Right ventricle myocardium inferior (tissue), 1 donor: ENCODE results near the gene SHISA6. TPM values are rescaled to one million over a fixed set of nuclear protein-coding genes. Genes with fewer than 3 reads are reported as not detected.

Source experiments
- ATAC-seq: fragments of 200-7000 bp; cut with Tn5 transposase; one replicate; pipeline ENCODE4 v1.9.1; 2020; ENCODE audit warnings: mild to moderate bottlenecking, moderate library complexity
- DNase-seq: peaks from one replicate; pipeline ENCODE4 v3.0.0; 2021; ENCODE audit errors: missing footprints
- intact Hi-C: fragments of 100-400 bp; cut with DNase I; formaldehyde crosslinking; loops from one replicate; pipeline ENCODE4 v1.11.0; 2022
- total RNA-seq: library from RNA; stranded (reverse); fragmentation: NEBNext Ultra II Directional; extraction: Animal tissue kit (Norgen Biotek cat#: 25700); gene quantifications from one replicate; pipeline ENCODE4 v1.2.1, GENCODE V29; 2021
- donor health status: DM: no; HTN: yes; CAD: no; lungs with severe emphysema.

SHISA6 gene
- total RNA-seq, 1 donor from 2014 or later = 0.46 TPM

GRCh38 chr17:11550431-11550830, 309.4 kb downstream of the SHISA6 start:
- intact Hi-C loops = no loop called here

GRCh38 chr17:11551442-11551841, 310.4 kb downstream of the SHISA6 start:
- DNase-seq = no peak
- intact Hi-C loops = no loop called here
- no peak for ATAC-seq

More at GRCh38 chr17:11550431-11550830, 309.4 kb downstream of the SHISA6 start:
- ATAC-seq (no peak), DNase-seq (no peak)

- DNase-seq (no peak), ATAC-seq (no peak)
- intact Hi-C loops = no loop called here
Measured at GRCh38 chr17:11553135-11553534, 312.1 kb downstream of the SHISA6 start.

GRCh38 chr17:11554042-11554441, 313.0 kb downstream of the SHISA6 start:
- ATAC-seq (no peak), DNase-seq (no peak)
- intact Hi-C loops = no loop called here

GRCh38 chr17:11554542-11554941, 313.5 kb downstream of the SHISA6 start:
- intact Hi-C loops = no loop called here
- no peak for ATAC-seq
- no peak for DNase-seq

GRCh38 chr17:11555530-11555929, 314.5 kb downstream of the SHISA6 start:
- DNase-seq (no peak), ATAC-seq (no peak)
- intact Hi-C loops = no loop called here

GRCh38 chr17:11557727-11558452, 316.9 kb downstream of the SHISA6 start:
- ATAC-seq (no peak), DNase-seq (no peak)
- intact Hi-C loops = no loop called here

- ATAC-seq (no peak), DNase-seq (no peak)
- intact Hi-C loops = no loop called here
Measured at GRCh38 chr17:11558681-11559234, 317.7 kb downstream of the SHISA6 start.

GRCh38 chr17:11559601-11560000, 318.6 kb downstream of the SHISA6 start:
- DNase-seq = no peak
- intact Hi-C loops = no loop called here
- ATAC-seq = no peak

GRCh38 chr17:11561281-11561680, 320.3 kb downstream of the SHISA6 start:
- DNase-seq (no peak), ATAC-seq (no peak)
- intact Hi-C loops = no loop called here

GRCh38 chr17:11561702-11562101, 320.7 kb downstream of the SHISA6 start:
- DNase-seq (no peak), ATAC-seq (no peak)
- intact Hi-C loops = no loop called here

GRCh38 chr17:11564589-11565380, 323.8 kb downstream of the SHISA6 start:
- DNase-seq = no peak
- intact Hi-C loops = no loop called here
- ATAC-seq = peak; percentile 72

GRCh38 chr17:11565591-11565990, 324.6 kb downstream of the SHISA6 start:
- no peak for ATAC-seq

GRCh38 chr17:11578998-11579397, 338.0 kb downstream of the SHISA6 start:
- no peak for DNase-seq
- no peak for ATAC-seq
- intact Hi-C loops = no loop called here

More at GRCh38 chr17:11565591-11565990, 324.6 kb downstream of the SHISA6 start:
- intact Hi-C loops = no loop called here
- no peak for DNase-seq

- ATAC-seq (no peak), DNase-seq (no peak)
- intact Hi-C loops = no loop called here
Measured at GRCh38 chr17:11580677-11581076, 339.7 kb downstream of the SHISA6 start.

- intact Hi-C loops = no loop called here
- no peak for DNase-seq
- no peak for ATAC-seq
Measured at GRCh38 chr17:11582217-11582616, 341.2 kb downstream of the SHISA6 start.

GRCh38 chr17:11583306-11583992, 342.4 kb downstream of the SHISA6 start:
- intact Hi-C loops = no loop called here
- DNase-seq (no peak), ATAC-seq (no peak)

GRCh38 chr17:11589716-11590115, 348.7 kb downstream of the SHISA6 start:
- no peak for DNase-seq
- ATAC-seq = no peak
- intact Hi-C loops = no loop called here
